GM12878 (cell line): ENCODE measurements around the gene SSR2. TPM values are rescaled to one million over a fixed set of nuclear protein-coding genes. Genes with fewer than 3 reads are reported as not detected.
A peak's percentile ranks its signal among the peaks of the same experiment; 100 is the strongest.

Experiments
- BHLHE40 ChIP-seq, 2 experiments: fragments of 450-650 bp in 1 of 2; IDR thresholded peaks; 2 replicates each; pipeline ENCODE4 v1.6.1; 2011 to 2017; ENCODE audit warnings: low read depth in 2 of 2, borderline replicate concordance in 1 of 2, improper control_type of control experiment in 1 of 2, low read length in 1 of 2, mild to moderate bottlenecking in 1 of 2
- CHD2 ChIP-seq: IDR thresholded peaks from 2 replicates; pipeline ENCODE4 v1.6.1; 2011; ENCODE audit warnings: low read depth, low read length, improper control_type of control experiment, borderline replicate concordance
- EP300 ChIP-seq, 2 experiments: fragments of 150-350 bp in 1 of 2; IDR thresholded peaks; 2 replicates each; pipeline ENCODE4 v1.6.1; 2011 to 2012; ENCODE audit warnings: low read depth in 2 of 2, low read length in 2 of 2, borderline replicate concordance in 1 of 2, improper control_type of control experiment in 1 of 2, inconsistent platforms in 1 of 2; ENCODE audit not compliant: control insufficient read depth in 1 of 2
- IKZF1 ChIP-seq: fragments of 450-650 bp; conservative IDR thresholded peaks from 2 replicates; pipeline ENCODE4 v1.6.1; 2017; ENCODE audit warnings: antibody characterized with exemption, mild to moderate bottlenecking
- NR2F1 ChIP-seq: fragments of 450-650 bp; conservative IDR thresholded peaks from 2 replicates; pipeline ENCODE4 v1.6.1; 2017; ENCODE audit warnings: mild to moderate bottlenecking
- POLR2A ChIP-seq: IDR thresholded peaks from 2 replicates; pipeline ENCODE4 v1.6.1; 2011; ENCODE audit warnings: low read depth, mild to moderate bottlenecking, low read length
- POLR2AphosphoS5 ChIP-seq: IDR thresholded peaks from 2 replicates; pipeline ENCODE4 v1.6.1; 2011; ENCODE audit warnings: mild to moderate bottlenecking, low read length, inconsistent platforms
- SREBF1 ChIP-seq: IDR thresholded peaks from 2 replicates; pipeline ENCODE4 v1.6.1; 2012; ENCODE audit warnings: mild to moderate bottlenecking, low read length
- STAT1 ChIP-seq: fragments of 450-650 bp; conservative IDR thresholded peaks from 2 replicates; pipeline ENCODE4 v1.6.1; 2014; ENCODE audit warnings: antibody characterized with exemption, mild to moderate bottlenecking
- TCF12 ChIP-seq: IDR thresholded peaks from 2 replicates; pipeline ENCODE4 v1.6.1; 2011; ENCODE audit warnings: low read depth, mild to moderate bottlenecking, low read length
- TCF3 ChIP-seq: IDR thresholded peaks from 2 replicates; pipeline ENCODE4 v1.6.1; 2012; ENCODE audit warnings: low read depth, mild to moderate bottlenecking, low read length, borderline replicate concordance; ENCODE audit not compliant: insufficient read depth
- WRNIP1 ChIP-seq: IDR thresholded peaks from 2 replicates; pipeline ENCODE4 v1.6.1; 2011; ENCODE audit warnings: low read depth, low read length, improper control_type of control experiment, borderline replicate concordance
- YBX1 ChIP-seq: fragments of 450-650 bp; IDR thresholded peaks from 2 replicates; pipeline ENCODE4 v1.6.1; 2016; ENCODE audit warnings: antibody characterized with exemption
- YY1 ChIP-seq: IDR thresholded peaks from 2 replicates; pipeline ENCODE4 v1.6.1; 2011; ENCODE audit warnings: low read depth, mild to moderate bottlenecking, low read length
- ZBTB33 ChIP-seq: fragments of 450-650 bp; IDR thresholded peaks from 2 replicates; pipeline ENCODE4 v1.6.1; 2017; ENCODE audit warnings: mild to moderate bottlenecking
- ZNF207 ChIP-seq: fragments of 450-650 bp; IDR thresholded peaks from 2 replicates; pipeline ENCODE4 v1.6.1; 2014; ENCODE audit warnings: antibody characterized with exemption, mild to moderate bottlenecking, borderline replicate concordance
- polyA plus RNA-seq, 11 experiments: library from polyadenylated mRNA; depleted of rRNA in 4 of 11; unstranded in 6 of 11; stranded (reverse) in 5 of 11; fragments of >200 nt; fragmentation: Nextera tagmentation in 4 of 11; fragmentation: Illumina TruSeq in 1 of 11; extraction: Ambion mirVana in 4 of 11; extraction: Trizol in 1 of 11; gene quantifications; 1 replicate in 1 of 11; 2 replicates in 10 of 11; pipeline versions ENCODE4 v1.2.1 to v1.2.3, GENCODE V29; 2011 to 2016; ENCODE audit warnings: inconsistent platforms in 2 of 11, missing spikeins in 2 of 11, low read depth in 1 of 11
- total RNA-seq, 4 experiments: library from RNA; depleted of rRNA in 3 of 4; stranded (reverse); fragments of >200 nt in 3 of 4; fragmentation: Illumina TruSeq in 1 of 4; extraction: Trizol in 1 of 4; gene quantifications; 2 replicates each; pipeline versions ENCODE4 v1.2.1 to v1.2.3, GENCODE V29; 2013 to 2021
- TF ChIP-seq, protein P1 (sequence below): IDR thresholded peaks from 2 replicates; pipeline ENCODE4 v1.6.1; 2011; ENCODE audit warnings: borderline replicate concordance, low read depth, mild to moderate bottlenecking, moderate library complexity, mixed read lengths, low read length; ENCODE audit not compliant: insufficient read depth; ENCODE audit errors: extremely low read length
- TF ChIP-seq, protein P2 (sequence below): IDR thresholded peaks from 2 replicates; pipeline ENCODE4 v1.6.1; 2012; ENCODE audit warnings: low read length, inconsistent platforms
- TF ChIP-seq, protein P3 (sequence below): IDR thresholded peaks from 2 replicates; pipeline ENCODE4 v1.6.1; 2012; ENCODE audit warnings: low read depth, low read length, improper control_type of control experiment
- TF ChIP-seq, protein P4 (sequence below): fragments of 450-650 bp; IDR thresholded peaks from 2 replicates; pipeline ENCODE4 v1.6.1; 2016; ENCODE audit warnings: mild to moderate bottlenecking
- TF ChIP-seq, protein P5 (sequence below): fragments of 450-650 bp; IDR thresholded peaks from 2 replicates; pipeline ENCODE4 v1.6.1; 2018; ENCODE audit warnings: mild to moderate bottlenecking, low read depth, moderate library complexity; ENCODE audit not compliant: partially characterized antibody

The SSR2 gene
- total and polyA plus RNA-seq, 10 of the 15 experiments (the other 5 are each of a cell fraction or from before 2014, with no cell fraction given) = 207 to 553 (median 315) TPM

- TF ChIP-seq YY1 (peak; percentile 79), IKZF1 (peak; percentile 78), YBX1 (no peak), EP300 (IDR thresholded peaks at IDR 0.05; ENCODE audit: borderline replicate concordance in 1 of 2, control insufficient read depth in 1 of 2, low read depth in 2 of 2, low read length in 2 of 2) (peak in 1 of 2 experiments; percentile 46; a peak in 1 of 4 replicates), BHLHE40 (IDR thresholded peaks at IDR 0.05; ENCODE audit: borderline replicate concordance in 1 of 2, low read depth in 2 of 2, low read length in 1 of 2) (peak; percentile 86 to 91), POLR2A (0 out of 2 replicates have a peak, but pooled peaks have one; percentile 34), CHD2 (peak; percentile 78), ZNF207 (no peak), NR2F1 (peak; percentile 84), TCF12 (peak; percentile 78), SREBF1 (no peak), POLR2AphosphoS5 (no peak), WRNIP1 (no peak), TCF3 (no peak), ZBTB33 (no peak), STAT1 (0 out of 2 replicates have a peak, but pooled peaks have one; percentile 26)
- TF ChIP-seq, protein P1, sequence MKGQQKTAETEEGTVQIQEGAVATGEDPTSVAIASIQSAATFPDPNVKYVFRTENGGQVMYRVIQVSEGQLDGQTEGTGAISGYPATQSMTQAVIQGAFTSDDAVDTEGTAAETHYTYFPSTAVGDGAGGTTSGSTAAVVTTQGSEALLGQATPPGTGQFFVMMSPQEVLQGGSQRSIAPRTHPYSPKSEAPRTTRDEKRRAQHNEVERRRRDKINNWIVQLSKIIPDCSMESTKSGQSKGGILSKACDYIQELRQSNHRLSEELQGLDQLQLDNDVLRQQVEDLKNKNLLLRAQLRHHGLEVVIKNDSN = peak; percentile 16
- TF ChIP-seq, protein P2, sequence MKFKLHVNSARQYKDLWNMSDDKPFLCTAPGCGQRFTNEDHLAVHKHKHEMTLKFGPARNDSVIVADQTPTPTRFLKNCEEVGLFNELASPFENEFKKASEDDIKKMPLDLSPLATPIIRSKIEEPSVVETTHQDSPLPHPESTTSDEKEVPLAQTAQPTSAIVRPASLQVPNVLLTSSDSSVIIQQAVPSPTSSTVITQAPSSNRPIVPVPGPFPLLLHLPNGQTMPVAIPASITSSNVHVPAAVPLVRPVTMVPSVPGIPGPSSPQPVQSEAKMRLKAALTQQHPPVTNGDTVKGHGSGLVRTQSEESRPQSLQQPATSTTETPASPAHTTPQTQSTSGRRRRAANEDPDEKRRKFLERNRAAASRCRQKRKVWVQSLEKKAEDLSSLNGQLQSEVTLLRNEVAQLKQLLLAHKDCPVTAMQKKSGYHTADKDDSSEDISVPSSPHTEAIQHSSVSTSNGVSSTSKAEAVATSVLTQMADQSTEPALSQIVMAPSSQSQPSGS = no peak
- TF ChIP-seq, protein P3, sequence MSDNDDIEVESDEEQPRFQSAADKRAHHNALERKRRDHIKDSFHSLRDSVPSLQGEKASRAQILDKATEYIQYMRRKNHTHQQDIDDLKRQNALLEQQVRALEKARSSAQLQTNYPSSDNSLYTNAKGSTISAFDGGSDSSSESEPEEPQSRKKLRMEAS = peak; percentile 83; the same call in 1 of the 2 replicates
- TF ChIP-seq, protein P4, sequence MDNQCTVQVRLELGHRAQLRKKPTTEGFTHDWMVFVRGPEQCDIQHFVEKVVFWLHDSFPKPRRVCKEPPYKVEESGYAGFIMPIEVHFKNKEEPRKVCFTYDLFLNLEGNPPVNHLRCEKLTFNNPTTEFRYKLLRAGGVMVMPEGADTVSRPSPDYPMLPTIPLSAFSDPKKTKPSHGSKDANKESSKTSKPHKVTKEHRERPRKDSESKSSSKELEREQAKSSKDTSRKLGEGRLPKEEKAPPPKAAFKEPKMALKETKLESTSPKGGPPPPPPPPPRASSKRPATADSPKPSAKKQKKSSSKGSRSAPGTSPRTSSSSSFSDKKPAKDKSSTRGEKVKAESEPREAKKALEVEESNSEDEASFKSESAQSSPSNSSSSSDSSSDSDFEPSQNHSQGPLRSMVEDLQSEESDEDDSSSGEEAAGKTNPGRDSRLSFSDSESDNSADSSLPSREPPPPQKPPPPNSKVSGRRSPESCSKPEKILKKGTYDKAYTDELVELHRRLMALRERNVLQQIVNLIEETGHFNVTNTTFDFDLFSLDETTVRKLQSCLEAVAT = 0 out of 2 replicates have a peak, but pooled peaks have one; percentile 49
- TF ChIP-seq, protein P5, sequence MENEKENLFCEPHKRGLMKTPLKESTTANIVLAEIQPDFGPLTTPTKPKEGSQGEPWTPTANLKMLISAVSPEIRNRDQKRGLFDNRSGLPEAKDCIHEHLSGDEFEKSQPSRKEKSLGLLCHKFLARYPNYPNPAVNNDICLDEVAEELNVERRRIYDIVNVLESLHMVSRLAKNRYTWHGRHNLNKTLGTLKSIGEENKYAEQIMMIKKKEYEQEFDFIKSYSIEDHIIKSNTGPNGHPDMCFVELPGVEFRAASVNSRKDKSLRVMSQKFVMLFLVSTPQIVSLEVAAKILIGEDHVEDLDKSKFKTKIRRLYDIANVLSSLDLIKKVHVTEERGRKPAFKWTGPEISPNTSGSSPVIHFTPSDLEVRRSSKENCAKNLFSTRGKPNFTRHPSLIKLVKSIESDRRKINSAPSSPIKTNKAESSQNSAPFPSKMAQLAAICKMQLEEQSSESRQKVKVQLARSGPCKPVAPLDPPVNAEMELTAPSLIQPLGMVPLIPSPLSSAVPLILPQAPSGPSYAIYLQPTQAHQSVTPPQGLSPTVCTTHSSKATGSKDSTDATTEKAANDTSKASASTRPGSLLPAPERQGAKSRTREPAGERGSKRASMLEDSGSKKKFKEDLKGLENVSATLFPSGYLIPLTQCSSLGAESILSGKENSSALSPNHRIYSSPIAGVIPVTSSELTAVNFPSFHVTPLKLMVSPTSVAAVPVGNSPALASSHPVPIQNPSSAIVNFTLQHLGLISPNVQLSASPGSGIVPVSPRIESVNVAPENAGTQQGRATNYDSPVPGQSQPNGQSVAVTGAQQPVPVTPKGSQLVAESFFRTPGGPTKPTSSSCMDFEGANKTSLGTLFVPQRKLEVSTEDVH = no peak
Observed at GRCh38 chr1:155970531-155971167, 50.1 kb downstream of the SSR2 start (continued).
